Measurements from ENCODE around the gene FREM2. TPM values are rescaled to one million over a fixed set of nuclear protein-coding genes. Genes with fewer than 3 reads are reported as not detected.

Gene FREM2
- total RNA-seq, 6 experiments from 2014 or later = 0.18 to 2.9 (median 1.5) TPM

- Histone ChIP-seq H3K4me3 (no peak overlapping the region), H3K9me3 (no peaks in the 10 kb centered on the region), H3K4me1 (no peaks in the 10 kb centered on the region), H3K36me3 (no peaks in the 10 kb centered on the region), H3K27me3 (no peaks in the 10 kb centered on the region), H3K27ac (no peak overlapping the region)
- no peak for TF ChIP-seq CTCF (IDR thresholded peaks at IDR 0.05)
- no peak for TF ChIP-seq POLR2A (IDR thresholded peaks at IDR 0.05)
- 48% methylated on average over 7 of the region's 7 CpGs for WGBS (ENCODE audit: insufficient coverage, low coverage, low lambda C conversion rate, missing lambda C conversion rate)
- intact Hi-C loops (cut with DNase I) = no loop called here
- ATAC-seq = peak; percentile 67 to 93 (median 92)
- DNase-seq = peak in 2 of 3 donors; percentile 30 to 64
These were observed 161.5 kb downstream of the FREM2 start for GRCh38 chr13:38848360-38848759.

GRCh38 chr13:38849315-38849714 is 162.4 kb downstream of the FREM2 start:
- Histone ChIP-seq H3K4me3 (no peak overlapping the region), H3K9me3 (no peaks in the 10 kb centered on the region), H3K4me1 (no peaks in the 10 kb centered on the region), H3K36me3 (no peaks in the 10 kb centered on the region), H3K27ac (no peak overlapping the region), H3K27me3 (no peaks in the 10 kb centered on the region)
- intact Hi-C loops (cut with DNase I) = no loop called here
- DNase-seq (no peak), ATAC-seq (peak in 1 of 4 donors; percentile 52)
- no peak for TF ChIP-seq POLR2A (IDR thresholded peaks at IDR 0.05)
- no peak for TF ChIP-seq CTCF (IDR thresholded peaks at IDR 0.05)
- 47% methylated on average over 3 of the region's 4 CpGs for WGBS (ENCODE audit: insufficient coverage, low coverage, low lambda C conversion rate, missing lambda C conversion rate)

- intact Hi-C loops (cut with DNase I) = no loop called here
- no peaks in the 10 kb centered on the region for H3K9me3 ChIP-seq
- no peak for ATAC-seq
- WGBS (ENCODE audit: insufficient coverage, low coverage, low lambda C conversion rate, missing lambda C conversion rate) = 60% methylated on average over 5 of the region's 5 CpGs
- no peaks in the 10 kb centered on the region for H3K4me1 ChIP-seq
- H3K36me3 ChIP-seq = no peaks in the 10 kb centered on the region
- H3K27me3 ChIP-seq = no peaks in the 10 kb centered on the region
- DNase-seq = no peak
- no peak overlapping the region for H3K27ac ChIP-seq
- no peak for TF ChIP-seq CTCF (IDR thresholded peaks at IDR 0.05)
- TF ChIP-seq POLR2A (IDR thresholded peaks at IDR 0.05) = no peak
- H3K4me3 ChIP-seq = no peak overlapping the region
These were observed 164.2 kb downstream of the FREM2 start for GRCh38 chr13:38850868-38851626.

- ATAC-seq (no peak), DNase-seq (no peak)
- H3K9me3 ChIP-seq = no peaks in the 10 kb centered on the region
- no peaks in the 10 kb centered on the region for H3K4me1 ChIP-seq
- no peaks in the 10 kb centered on the region for H3K36me3 ChIP-seq
- 53% methylated on average over 3 of the region's 3 CpGs for WGBS (ENCODE audit: insufficient coverage, low coverage, low lambda C conversion rate, missing lambda C conversion rate)
- TF ChIP-seq POLR2A (IDR thresholded peaks at IDR 0.05) = no peak
- no peak for TF ChIP-seq CTCF (IDR thresholded peaks at IDR 0.05)
- H3K27ac ChIP-seq = no peak overlapping the region
- H3K4me3 ChIP-seq = no peak overlapping the region
- intact Hi-C loops (cut with DNase I) = no loop called here
- no peaks in the 10 kb centered on the region for H3K27me3 ChIP-seq
These were observed 167.3 kb downstream of the FREM2 start for GRCh38 chr13:38854226-38854625.
